HG02840 (cell line): ENCODE measurements around the gene SNCG.
"Not testable (repeated sequence)": the region's sequence is repeated elsewhere in the genome, so short reads cannot be mapped to it uniquely, and the experiment has no call there.

Source experiments
- ATAC-seq: cut with Tn5 transposase; IDR thresholded peaks from one replicate; pipeline ENCODE4 v1.9.1; 2021; ENCODE audit warnings: mild to moderate bottlenecking, moderate library complexity, moderate number of reproducible peaks; ENCODE audit not compliant: unreplicated experiment, low FRiP score

The SNCG gene

GRCh38 chr10:86958116-86958900 lies at the start of gene SNCG:
TSS of gene SNCG (plus strand) at chr10:86958599. CDS start at chr10:86958698, 99 bp downstream.
- ATAC-seq = no peak

- no peak for ATAC-seq
These were observed 43.7 kb upstream of the SNCG start for GRCh38 chr10:86914734-86915133.

GRCh38 chr10:86918022-86918471 lies 40.4 kb upstream of the SNCG start:
- ATAC-seq = no peak

- ATAC-seq = no peak
These were observed 35.8 kb upstream of the SNCG start for GRCh38 chr10:86922553-86922961.

GRCh38 chr10:86929468-86930380 lies 28.7 kb upstream of the SNCG start:
- ATAC-seq = no peak

- no peak for ATAC-seq
These were observed 26.5 kb upstream of the SNCG start for GRCh38 chr10:86931872-86932271.

GRCh38 chr10:86932674-86933073 lies 25.7 kb upstream of the SNCG start:
- no peak for ATAC-seq

- not testable (repeated sequence) for ATAC-seq
These were observed 24.2 kb upstream of the SNCG start for GRCh38 chr10:86934162-86934711.

- no peak for ATAC-seq
These were observed 21.5 kb upstream of the SNCG start for GRCh38 chr10:86936661-86937501.

- ATAC-seq = no peak
These were observed 20.8 kb upstream of the SNCG start for GRCh38 chr10:86937502-86938154.

GRCh38 chr10:86938260-86938659 lies 20.1 kb upstream of the SNCG start:
- ATAC-seq = no peak

- ATAC-seq = not testable (repeated sequence)
These were observed 18.3 kb upstream of the SNCG start for GRCh38 chr10:86940076-86940475.

GRCh38 chr10:86940677-86941076 lies 17.7 kb upstream of the SNCG start:
- ATAC-seq = no peak

- ATAC-seq = no peak
These were observed 17.0 kb upstream of the SNCG start for GRCh38 chr10:86941426-86941825.

- no peak for ATAC-seq
These were observed 16.4 kb upstream of the SNCG start for GRCh38 chr10:86941991-86942421.

- ATAC-seq = no peak
These were observed 15.7 kb upstream of the SNCG start for GRCh38 chr10:86942441-86943315.

- no peak for ATAC-seq
These were observed 14.9 kb upstream of the SNCG start for GRCh38 chr10:86943316-86944030.

GRCh38 chr10:86944031-86944419 lies 14.4 kb upstream of the SNCG start:
- no peak for ATAC-seq
